Daoy (cell line): ENCODE data around the gene GLT8D2. TPM values are rescaled to one million over a fixed set of nuclear protein-coding genes. Genes with fewer than 3 reads are reported as not detected.

Source experiments
- DNase-seq: peaks from one replicate; pipeline ENCODE4 v3.0.0-alpha.2; 2015; ENCODE audit warnings: low read depth
- total RNA-seq: library from RNA; depleted of rRNA; stranded (reverse); fragments of >200 nt; shearing (Covaris generic); gene quantifications from 2 replicates; pipeline ENCODE4 v1.2.3, GENCODE V29; 2014; rRNA removed

GLT8D2 gene, protein sequence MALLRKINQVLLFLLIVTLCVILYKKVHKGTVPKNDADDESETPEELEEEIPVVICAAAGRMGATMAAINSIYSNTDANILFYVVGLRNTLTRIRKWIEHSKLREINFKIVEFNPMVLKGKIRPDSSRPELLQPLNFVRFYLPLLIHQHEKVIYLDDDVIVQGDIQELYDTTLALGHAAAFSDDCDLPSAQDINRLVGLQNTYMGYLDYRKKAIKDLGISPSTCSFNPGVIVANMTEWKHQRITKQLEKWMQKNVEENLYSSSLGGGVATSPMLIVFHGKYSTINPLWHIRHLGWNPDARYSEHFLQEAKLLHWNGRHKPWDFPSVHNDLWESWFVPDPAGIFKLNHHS
- total RNA-seq: 4.0 and 6.6 TPM in 2 replicates

DNA sequence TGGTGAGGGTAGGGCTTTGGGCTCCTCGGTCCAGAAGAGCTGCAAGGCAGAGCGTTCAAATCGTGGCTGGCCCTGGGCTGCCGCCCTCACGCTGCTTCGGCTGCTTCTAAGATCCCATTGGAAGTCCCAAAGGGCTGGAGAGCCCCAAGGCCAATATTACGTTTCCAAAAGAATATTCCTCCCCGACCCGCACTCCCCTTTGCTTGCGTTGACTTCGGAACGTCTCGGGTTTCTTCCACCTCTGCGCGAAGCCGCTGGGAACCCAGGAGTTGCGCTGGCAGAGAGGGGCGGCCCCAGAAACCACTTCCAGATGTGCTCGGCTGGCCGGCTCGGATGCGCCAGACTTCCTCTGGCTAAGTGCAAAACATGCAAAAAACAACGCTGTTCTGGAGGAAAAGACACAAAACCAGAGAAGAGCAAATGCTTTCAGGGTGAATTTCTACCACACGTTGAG lies at the start of gene GLT8D2:
GLT8D2 (minus strand) TSS at position 285 of the 454 bp plus-strand sequence. CDS start 30,539 bp downstream, outside the sequence.
- peak; percentile 70 for DNase-seq

DNA sequence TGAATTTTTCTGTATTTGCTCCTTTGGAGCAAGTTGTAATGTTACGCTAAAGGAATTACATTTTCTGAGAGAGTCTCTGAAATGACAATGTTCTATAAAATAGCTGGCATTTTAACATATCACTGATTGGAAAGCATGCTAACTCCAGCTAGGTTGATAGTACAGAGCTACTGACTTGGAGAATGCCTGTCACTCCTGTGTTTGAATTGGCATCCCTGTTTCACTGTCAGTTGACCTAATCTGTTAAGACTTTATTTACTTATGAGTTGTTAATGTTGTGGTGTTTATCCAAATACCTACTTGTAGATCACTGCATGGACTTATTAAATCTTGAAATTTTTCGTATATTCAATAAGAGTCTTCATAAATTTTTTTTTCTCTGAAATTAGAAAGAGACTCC lies 48.0 kb upstream of the GLT8D2 start:
- no peak for DNase-seq

GRCh38 chr12:104095289-104095688 lies 45.3 kb upstream of the GLT8D2 start:
- DNase-seq: no peak

DNA sequence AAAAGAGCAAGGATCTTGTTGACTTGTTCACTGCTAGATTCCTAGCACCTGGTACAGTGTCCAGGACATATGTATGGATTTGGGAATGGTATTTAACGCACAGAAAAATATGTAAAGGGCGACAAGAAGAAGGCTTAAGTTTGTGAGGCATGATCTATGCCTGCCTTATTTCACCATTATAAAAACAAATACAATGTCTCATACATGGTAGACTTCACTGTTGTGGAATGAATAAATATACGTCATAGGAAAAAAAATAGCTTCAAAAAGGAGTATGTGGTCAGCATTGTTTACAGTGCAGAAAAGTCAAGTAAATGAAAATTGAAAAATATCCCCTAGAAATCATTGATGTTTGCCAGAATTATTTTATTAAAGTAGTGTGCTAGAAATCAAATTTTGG lies 44.3 kb upstream of the GLT8D2 start:
- no peak for DNase-seq

GRCh38 chr12:104091136-104091535 lies 41.1 kb upstream of the GLT8D2 start:
- DNase-seq: no peak

DNA sequence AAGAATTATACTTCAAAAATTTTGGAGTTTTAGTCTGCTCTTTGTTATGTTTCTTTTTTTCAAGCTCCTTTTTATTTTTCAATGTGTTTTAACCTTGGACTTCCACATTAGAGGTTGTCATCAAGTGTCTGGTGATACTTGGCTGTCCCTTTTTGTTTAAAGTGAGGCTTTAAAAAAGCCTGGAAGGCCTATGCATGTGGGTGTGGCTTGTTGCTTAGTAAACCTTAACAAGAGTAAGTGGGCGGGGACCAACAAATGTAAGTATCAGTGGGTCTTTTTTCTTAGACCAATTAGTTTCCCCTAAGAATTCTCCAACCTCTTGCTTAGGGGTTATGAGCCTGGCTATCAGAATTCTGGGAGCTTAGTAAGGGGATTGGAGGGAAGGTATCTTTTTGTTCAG lies 40.7 kb upstream of the GLT8D2 start:
- no peak for DNase-seq

- DNase-seq: no peak
Observed at GRCh38 chr12:104083769-104084475, 33.9 kb upstream of the GLT8D2 start.

DNA sequence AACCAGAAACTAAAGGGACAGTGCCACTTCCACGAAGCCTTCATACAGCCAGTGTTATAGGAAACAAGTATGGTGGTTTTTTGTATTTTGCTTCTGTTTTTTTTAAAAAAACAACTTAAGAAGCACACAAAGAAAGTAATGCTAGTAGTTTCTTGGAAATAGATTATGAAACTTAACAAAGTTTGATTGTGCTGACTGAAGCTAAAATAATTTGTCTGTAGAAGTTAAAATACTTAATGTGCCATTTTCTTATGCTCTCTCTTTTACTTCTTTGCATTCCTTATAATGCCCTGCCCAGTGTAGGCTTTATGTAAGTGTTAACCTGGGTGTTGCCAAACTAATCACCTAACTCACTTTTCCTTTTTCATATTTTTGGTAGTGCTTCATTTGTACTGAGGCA lies 30.8 kb upstream of the GLT8D2 start:
- DNase-seq: no peak

DNA sequence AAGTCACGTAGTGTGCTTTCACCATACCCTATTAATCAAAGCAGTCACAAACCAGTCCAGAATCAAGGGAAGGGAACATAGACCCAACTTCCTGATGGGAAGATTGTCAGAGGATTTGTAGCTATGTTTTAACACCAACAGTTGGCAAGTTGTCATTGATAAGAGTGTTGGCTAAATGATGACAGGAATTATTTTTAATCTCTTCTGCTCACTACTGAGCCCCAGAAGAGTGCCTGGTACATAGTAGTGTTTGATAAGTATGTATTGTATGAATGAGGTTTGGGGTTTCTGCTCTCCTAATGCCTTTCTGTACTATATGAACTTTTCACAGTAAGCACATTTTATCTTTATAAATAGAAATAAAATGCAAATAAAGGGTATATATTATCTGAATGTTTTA lies 29.0 kb upstream of the GLT8D2 start:
- DNase-seq: no peak

- no peak for DNase-seq
Observed at GRCh38 chr12:104073699-104074098, 23.7 kb upstream of the GLT8D2 start.

- DNase-seq: no peak
Observed at GRCh38 chr12:104072099-104072498, 22.1 kb upstream of the GLT8D2 start.

- no peak for DNase-seq
Observed at GRCh38 chr12:104064842-104065427, 14.9 kb upstream of the GLT8D2 start.

GRCh38 chr12:104064031-104064841 lies 14.2 kb upstream of the GLT8D2 start, which contains the start of gene HCFC2:
Gene HCFC2, plus strand, starts transcription at chr12:104064531. Its CDS starts 30 bp downstream, at chr12:104064561.
- peak; percentile 93 for DNase-seq

- DNase-seq: no peak
Observed at GRCh38 chr12:104063712-104064030, 13.7 kb upstream of the GLT8D2 start.

GRCh38 chr12:104060791-104061190 lies 10.8 kb upstream of the GLT8D2 start:
- DNase-seq: no peak

DNA sequence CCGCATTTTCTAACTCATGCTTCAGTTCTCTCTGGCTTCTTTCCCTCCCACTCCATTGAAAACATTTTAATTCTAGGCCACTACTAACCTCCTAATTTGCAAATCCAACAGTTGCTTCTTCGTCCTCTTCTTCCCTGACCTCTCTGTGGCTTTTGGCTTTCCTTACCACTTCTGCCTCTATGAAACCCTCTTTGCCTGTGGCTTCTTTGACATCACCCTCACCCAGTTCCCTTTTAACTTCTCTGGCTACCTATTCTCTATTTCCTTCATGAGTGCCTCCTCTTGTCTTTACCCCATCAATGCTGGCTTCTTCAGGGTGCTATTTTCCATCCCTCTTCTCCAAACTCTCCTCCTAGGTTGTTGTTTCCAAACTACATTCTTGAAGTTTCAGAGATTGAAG lies 10.0 kb upstream of the GLT8D2 start:
- DNase-seq: no peak

DNA sequence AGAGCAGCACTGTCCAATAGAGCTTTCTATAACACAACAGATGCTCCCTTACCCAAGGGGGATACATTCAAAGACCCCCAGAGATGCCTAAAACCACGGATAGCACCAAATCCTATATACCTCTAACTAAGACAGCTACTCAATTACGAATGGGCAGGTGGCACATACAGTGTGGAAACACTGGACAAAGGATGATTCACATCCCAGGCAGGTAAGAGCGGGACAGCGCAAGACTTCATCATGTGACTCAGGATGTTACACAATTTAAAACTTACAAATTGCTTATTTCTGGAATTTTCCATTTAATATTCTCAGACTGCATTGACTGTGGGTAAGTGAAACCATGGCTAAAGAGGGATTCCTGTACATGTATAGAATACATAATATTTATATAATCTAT lies 8.8 kb upstream of the GLT8D2 start:
- no peak for DNase-seq

DNA sequence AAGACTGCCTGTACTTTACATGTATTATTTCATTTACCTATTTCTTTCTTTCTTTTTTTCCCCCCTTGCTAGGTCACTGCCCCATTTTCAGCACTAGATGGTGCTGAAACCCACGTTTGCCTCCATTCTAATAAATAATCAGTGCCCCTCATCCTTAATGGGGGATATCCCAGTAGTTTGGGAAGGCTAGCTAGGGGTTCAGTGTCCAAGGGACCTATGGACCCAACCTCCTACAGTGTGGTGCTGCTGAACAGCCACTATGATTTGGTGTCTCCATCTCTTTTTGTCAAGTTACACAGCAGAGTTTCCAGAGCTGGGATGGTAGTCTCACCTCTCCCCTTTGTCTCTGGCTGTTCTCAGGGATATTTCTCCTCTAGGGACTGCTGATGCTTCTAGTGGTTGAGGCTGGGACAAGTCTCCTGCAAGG lies 7.8 kb upstream of the GLT8D2 start:
- DNase-seq: peak; percentile 19

- DNase-seq: no peak
Observed at GRCh38 chr12:104056419-104056972, 6.5 kb upstream of the GLT8D2 start.

DNA sequence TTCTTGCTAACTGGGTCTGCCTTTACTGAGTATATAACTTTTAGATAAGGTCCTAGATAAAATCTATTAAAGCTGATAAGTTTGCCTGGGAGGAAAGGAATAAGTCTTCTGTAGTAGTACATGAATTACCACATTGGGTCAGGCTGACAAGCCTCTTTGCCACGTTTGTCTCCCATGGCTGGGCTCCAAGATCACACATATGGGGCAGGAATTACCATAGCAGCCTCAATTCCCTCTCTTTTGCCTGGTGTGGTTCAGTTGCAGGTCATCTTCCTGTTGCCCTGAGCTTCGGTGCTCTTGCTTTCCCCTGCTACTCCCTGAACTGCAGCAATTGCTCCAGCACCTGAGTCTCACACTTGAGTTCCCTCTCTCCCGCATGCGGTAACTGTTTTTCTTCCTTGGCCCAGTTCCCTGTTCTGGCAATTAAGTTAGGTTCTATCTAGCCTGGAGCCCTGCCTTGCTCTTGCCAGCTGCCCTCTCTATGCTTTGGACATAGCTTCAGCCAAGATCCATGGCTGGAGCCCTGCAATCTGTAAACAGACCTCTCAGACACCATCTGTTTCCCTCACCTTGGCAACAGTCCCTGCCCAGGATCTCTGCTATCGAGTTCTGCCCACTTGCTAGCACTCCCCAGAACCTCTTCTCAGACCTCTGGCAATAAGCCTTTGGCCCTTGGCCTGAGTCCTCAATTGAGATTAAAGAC lies 5.8 kb upstream of the GLT8D2 start:
- no peak for DNase-seq
